ENCODE data around the gene CR1L. TPM values are rescaled to one million over a fixed set of nuclear protein-coding genes. Genes with fewer than 3 reads are reported as not detected.

The CR1L gene
- not detected in 2 replicates for total RNA-seq

DNA sequence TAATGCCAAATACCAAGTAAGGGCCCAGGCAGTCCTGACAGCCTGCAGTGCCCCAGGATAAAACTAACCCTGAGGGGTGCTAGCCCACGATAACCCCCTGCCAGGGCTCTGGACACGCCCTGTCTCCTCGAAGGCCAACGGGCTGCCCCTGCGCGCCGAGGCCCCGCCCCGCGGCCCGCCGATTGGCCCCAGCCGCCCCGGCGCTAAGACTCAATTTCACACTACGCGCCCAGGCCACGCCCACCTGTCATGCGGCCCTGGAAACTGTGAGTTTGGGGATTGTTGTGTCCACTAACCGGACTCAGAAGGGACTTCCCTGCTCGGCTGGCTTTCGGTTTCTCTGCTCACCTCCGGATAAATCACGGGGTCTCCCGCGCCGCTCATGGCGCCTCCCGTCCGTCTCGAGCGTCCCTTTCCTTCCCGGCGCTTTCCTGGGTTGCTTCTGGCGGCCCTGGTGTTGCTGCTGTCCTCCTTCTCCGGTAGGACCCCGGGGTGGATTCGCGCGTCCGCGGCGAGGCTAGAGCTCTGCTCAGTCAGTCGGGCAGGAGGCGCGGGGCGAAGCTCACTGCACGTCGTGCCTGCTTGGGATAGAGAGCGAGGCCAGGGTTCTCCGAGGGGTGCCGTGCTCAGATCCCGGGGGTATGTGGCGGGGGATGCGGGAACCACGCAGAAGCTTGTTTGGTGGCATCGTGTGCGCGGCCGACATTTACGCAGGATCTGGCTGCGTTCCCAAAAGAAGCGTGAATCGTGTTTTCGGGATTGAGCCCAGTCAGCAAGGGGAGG is at the start of gene CR1L:
CR1L (plus strand) TSS at position 282 of the 783 bp plus-strand sequence; CDS start at position 383, 101 bp downstream.

DNA sequence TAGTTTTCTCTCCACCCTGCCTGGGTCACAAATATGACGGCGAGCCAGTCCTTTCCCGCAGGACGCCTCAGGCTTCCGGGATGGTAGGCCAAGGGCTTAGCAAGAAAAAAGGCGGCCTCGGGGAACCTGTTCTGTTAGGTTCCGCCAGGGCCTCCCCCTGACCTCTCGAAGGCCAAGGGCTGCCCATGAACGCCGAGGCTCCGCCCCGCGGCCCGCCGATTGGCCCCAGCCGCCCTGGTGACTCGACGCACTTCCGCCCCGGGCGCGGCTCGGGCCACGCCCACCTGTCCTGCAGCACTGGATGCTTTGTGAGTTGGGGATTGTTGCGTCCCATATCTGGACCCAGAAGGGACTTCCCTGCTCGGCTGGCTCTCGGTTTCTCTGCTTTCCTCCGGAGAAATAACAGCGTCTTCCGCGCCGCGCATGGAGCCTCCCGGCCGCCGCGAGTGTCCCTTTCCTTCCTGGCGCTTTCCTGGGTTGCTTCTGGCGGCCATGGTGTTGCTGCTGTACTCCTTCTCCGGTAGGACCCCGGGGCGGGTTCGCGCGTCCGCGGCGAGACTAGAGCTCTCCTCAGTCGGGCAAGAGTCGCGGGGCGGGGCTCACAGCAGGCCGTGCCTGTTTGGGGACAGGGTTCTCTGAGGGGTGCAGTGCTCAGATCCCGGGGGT is 107.0 kb downstream of the CR1L start, which contains the start of gene CD46:
CD46 (plus strand) TSS at position 265 of the 666 bp plus-strand sequence; CDS start at position 424, 159 bp downstream.

Small RNAs within 50 kb of the gene (small RNA-seq; reads per million reads assigned to genes)
- gene RNA5SP534: not detected

Other genes with a start within 250 kb of the CR1L start
- gene CR2, start 190.8 kb upstream of the CR1L start, total RNA-seq: not detected in 2 replicates
- 0.24 TPM in 1 of 2 replicates, not detected in the other for gene CR1, start 149.0 kb upstream of the CR1L start, total RNA-seq
- gene CD46, start 106.9 kb downstream of the CR1L start, total RNA-seq: 124 and 131 TPM in 2 replicates

All from hair follicle dermal papilla cell (primary cell).